ENCODE data around the gene LRP1. TPM values are rescaled to one million over a fixed set of nuclear protein-coding genes. Genes with fewer than 3 reads are reported as not detected.

Gene LRP1
- total and polyA plus RNA-seq, 2 of the 13 experiments (the other 11 are each of a cell fraction or from before 2014, with no cell fraction given), result 14.7 to 30.8 TPM

DNA sequence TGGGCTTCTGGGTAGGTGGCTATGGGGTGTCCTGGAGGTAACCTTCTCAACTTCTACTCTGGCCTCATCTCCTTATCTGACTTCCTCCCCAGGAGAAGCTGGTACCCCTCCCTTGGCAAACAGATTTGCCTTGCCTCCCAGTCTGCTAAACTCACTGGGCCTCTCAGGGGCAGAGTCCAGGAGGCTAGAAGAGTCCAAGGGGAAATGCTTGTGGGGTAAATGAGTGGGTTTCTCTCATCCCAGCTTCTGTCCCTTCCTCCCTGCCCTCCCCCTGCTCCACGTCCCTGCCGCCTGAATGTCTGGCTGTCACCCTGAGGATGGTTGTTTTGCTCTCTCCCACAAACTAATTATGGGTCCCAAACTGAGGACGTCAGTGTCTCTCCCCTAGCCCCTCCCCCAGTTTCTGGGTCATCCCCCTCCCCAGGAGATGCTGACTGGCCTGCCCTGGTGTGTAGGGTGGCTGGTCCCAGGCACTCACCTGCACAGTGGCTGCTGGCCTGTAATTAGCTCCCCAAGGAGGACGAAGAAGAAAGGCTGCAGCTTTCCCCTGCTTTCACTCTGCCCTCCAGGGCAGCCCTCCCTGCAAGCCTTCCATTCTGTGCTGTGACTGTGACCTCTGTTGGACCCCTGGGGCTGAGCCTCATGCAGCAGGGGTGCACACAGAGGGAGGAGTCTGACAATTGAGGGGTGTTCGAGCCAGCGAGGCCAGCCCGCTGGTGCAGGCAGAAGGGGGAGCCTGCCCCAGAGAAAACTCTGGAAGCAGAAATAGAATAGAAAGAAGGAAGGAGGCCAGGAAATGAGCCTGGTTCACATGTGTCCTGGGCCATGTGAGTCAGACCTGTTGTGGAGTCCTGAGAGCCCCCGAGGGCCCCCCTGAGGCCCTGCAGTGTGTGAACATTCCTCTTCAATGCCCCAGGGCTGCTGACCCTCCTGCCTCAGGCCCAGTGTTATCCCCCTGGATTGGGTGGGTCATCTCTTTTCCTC, 19.0 kb downstream of the LRP1 start, which contains the start of gene LRP1-AS (continued):
- TF ChIP-seq, protein P1, sequence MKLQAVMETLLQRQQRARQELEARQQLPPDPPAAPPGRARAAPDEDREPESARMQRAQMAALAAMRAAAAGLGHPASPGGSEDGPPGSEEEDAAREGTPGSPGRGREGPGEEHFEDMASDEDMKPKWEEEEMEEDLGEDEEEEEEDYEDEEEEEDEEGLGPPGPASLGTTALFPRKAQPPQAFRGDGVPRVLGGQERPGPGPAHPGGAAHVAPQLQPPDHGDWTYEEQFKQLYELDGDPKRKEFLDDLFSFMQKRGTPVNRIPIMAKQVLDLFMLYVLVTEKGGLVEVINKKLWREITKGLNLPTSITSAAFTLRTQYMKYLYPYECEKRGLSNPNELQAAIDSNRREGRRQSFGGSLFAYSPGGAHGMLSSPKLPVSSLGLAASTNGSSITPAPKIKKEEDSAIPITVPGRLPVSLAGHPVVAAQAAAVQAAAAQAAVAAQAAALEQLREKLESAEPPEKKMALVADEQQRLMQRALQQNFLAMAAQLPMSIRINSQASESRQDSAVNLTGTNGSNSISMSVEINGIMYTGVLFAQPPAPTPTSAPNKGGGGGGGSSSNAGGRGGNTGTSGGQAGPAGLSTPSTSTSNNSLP (IDR thresholded peaks at IDR 0.05; ENCODE audit: low read depth, low read length), result no peak
- TF ChIP-seq NR1H2 (CRISPR knock-in tag; IDR thresholded peaks at IDR 0.05; ENCODE audit: borderline replicate concordance, low read depth), result no peak
- TF ChIP-seq CHD2 (IDR thresholded peaks at IDR 0.05; ENCODE audit: low read depth, low read length), result no peak
- TF ChIP-seq, protein P2, sequence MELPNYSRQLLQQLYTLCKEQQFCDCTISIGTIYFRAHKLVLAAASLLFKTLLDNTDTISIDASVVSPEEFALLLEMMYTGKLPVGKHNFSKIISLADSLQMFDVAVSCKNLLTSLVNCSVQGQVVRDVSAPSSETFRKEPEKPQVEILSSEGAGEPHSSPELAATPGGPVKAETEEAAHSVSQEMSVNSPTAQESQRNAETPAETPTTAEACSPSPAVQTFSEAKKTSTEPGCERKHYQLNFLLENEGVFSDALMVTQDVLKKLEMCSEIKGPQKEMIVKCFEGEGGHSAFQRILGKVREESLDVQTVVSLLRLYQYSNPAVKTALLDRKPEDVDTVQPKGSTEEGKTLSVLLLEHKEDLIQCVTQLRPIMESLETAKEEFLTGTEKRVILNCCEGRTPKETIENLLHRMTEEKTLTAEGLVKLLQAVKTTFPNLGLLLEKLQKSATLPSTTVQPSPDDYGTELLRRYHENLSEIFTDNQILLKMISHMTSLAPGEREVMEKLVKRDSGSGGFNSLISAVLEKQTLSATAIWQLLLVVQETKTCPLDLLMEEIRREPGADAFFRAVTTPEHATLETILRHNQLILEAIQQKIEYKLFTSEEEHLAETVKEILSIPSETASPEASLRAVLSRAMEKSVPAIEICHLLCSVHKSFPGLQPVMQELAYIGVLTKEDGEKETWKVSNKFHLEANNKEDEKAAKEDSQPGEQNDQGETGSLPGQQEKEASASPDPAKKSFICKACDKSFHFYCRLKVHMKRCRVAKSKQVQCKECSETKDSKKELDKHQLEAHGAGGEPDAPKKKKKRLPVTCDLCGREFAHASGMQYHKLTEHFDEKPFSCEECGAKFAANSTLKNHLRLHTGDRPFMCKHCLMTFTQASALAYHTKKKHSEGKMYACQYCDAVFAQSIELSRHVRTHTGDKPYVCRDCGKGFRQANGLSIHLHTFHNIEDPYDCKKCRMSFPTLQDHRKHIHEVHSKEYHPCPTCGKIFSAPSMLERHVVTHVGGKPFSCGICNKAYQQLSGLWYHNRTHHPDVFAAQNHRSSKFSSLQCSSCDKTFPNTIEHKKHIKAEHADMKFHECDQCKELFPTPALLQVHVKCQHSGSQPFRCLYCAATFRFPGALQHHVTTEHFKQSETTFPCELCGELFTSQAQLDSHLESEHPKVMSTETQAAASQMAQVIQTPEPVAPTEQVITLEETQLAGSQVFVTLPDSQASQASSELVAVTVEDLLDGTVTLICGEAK (IDR thresholded peaks at IDR 0.05), result no peak
- TF ChIP-seq, protein P2 (CRISPR knock-in tag; IDR thresholded peaks at IDR 0.05), result no peak
- TF ChIP-seq ZMAT3 (CRISPR knock-in tag; conservative IDR thresholded peaks at IDR 0.05), result no peak; the same call in 1 of the 2 replicates
- no peak for TF ChIP-seq ZNF230 (CRISPR knock-in tag; IDR thresholded peaks at IDR 0.05)
- peak; percentile 81 for TF ChIP-seq ELF3 (CRISPR knock-in tag; IDR thresholded peaks at IDR 0.05)
- TF ChIP-seq HOXD1 (CRISPR knock-in tag; IDR thresholded peaks at IDR 0.05), result no peak
- no peak for TF ChIP-seq ARHGAP35 (CRISPR knock-in tag; IDR thresholded peaks at IDR 0.05; ENCODE audit: borderline replicate concordance)
- no peak for TF ChIP-seq TEAD3 (CRISPR knock-in tag; optimal IDR thresholded peaks at IDR 0.05; ENCODE audit: borderline replicate concordance)
- TF ChIP-seq SOX13 (IDR thresholded peaks at IDR 0.05), result 0 out of 2 replicates have a peak, but pooled peaks have one; percentile 31
- peak in 1 of 2 experiments; percentile 68; a peak in 2 of 4 replicates for TF ChIP-seq SOX13 (CRISPR knock-in tag; conservative IDR thresholded peaks at IDR 0.05 in 1 of 2, IDR thresholded peaks at IDR 0.05 in 1 of 2)
- no peak for TF ChIP-seq THYN1 (CRISPR knock-in tag; IDR thresholded peaks at IDR 0.05; ENCODE audit: borderline replicate concordance, low read depth)
- no peak for TF ChIP-seq ZNF354B (CRISPR knock-in tag; IDR thresholded peaks at IDR 0.05)
- peak; percentile 75 for TF ChIP-seq GFI1 (CRISPR knock-in tag; IDR thresholded peaks at IDR 0.05; ENCODE audit: borderline replicate concordance)
- no peak for TF ChIP-seq ZNF7 (CRISPR knock-in tag; IDR thresholded peaks at IDR 0.05)
- no peak for TF ChIP-seq HNRNPL (IDR thresholded peaks at IDR 0.05; ENCODE audit: low read depth, low read length)
- TF ChIP-seq CC2D1A (CRISPR knock-in tag; IDR thresholded peaks at IDR 0.05), result no peak
- TF ChIP-seq FOXO1 (CRISPR knock-in tag; IDR thresholded peaks at IDR 0.05), result peak; percentile 27; the same call in 1 of the 2 replicates

All from HepG2 (cell line).